HepG2 (cell line): ENCODE data around the gene TRPV5. TPM values are rescaled to one million over a fixed set of nuclear protein-coding genes. Genes with fewer than 3 reads are reported as not detected.

ENCODE experiments used
- ATAC-seq: fragments of 200-7000 bp; cut with Tn5 transposase; 3 replicates; pipeline ENCODE4 v1.9.1; 2020; ENCODE audit warnings: mild to moderate bottlenecking, moderate library complexity
- BruUV-seq: library from RNA; stranded (reverse); fragments of 400-500 nt; replicated peaks from 2 replicates; lab custom pipeline; 2021; lab: Mats Ljungman, UMichigan
- CTCF ChIA-PET: fragments of 300-600 bp; formaldehyde crosslinking; extraction: SDS; loops from one replicate; lab custom pipeline; 2021; ENCODE audit warnings: low total read pairs, inconsistent platforms, low intra/inter-chr PET ratio; lab: Yijun Ruan, JAX
- POLR2A ChIA-PET: fragments of 350-600 bp; sonication (Branson Sonifier 250); formaldehyde crosslinking; loops from one replicate; lab custom pipeline; 2020; ENCODE audit warnings: antibody characterized with exemption, inconsistent platforms; lab: Yijun Ruan, JAX
- DNase-seq: peaks from one replicate; pipeline ENCODE4 v3.0.0-alpha.2; 2015; ENCODE audit warnings: low spot score
- FAIRE-seq: peaks from 3 replicates; lab custom pipeline; 2011; peaks lifted over from hg19 to GRCh38; lab: Jason Lieb, UNC
- H2AFZ ChIP-seq: one replicate; pipeline ENCODE4 v1.6.1; 2011; ENCODE audit warnings: low read length, inconsistent platforms
- H3K27ac ChIP-seq: fragments of 300-600 bp; 3 replicates; pipeline ENCODE4 v1.8.0; 2011; ENCODE audit warnings: mixed run types, mild to moderate bottlenecking, mixed read lengths, low read length, inconsistent platforms; ENCODE audit not compliant: insufficient read depth; ENCODE audit errors: extremely low read length
- H3K27me3 ChIP-seq, 2 experiments: fragments of 200-600 bp in 1 of 2; 2 replicates in 1 of 2; 3 replicates in 1 of 2; pipeline versions ENCODE4 v1.6.0 to v1.8.0; 2011; ENCODE audit warnings: low read length in 2 of 2, mild to moderate bottlenecking in 2 of 2, moderate library complexity in 2 of 2, inconsistent platforms in 1 of 2; ENCODE audit not compliant: insufficient read depth in 2 of 2, control insufficient read depth in 1 of 2
- H3K36me3 ChIP-seq, 2 experiments: fragments of 200-600 bp in 1 of 2; replicated peaks in 1 of 2; 2 replicates in 1 of 2; 3 replicates in 1 of 2; pipeline versions ENCODE4 v1.5.1 to v1.8.0; 2011; ENCODE audit warnings: low read length in 2 of 2, inconsistent platforms in 1 of 2; ENCODE audit not compliant: insufficient read depth in 2 of 2, control insufficient read depth in 1 of 2
- H3K4me1 ChIP-seq: 2 replicates; pipeline ENCODE4 v1.5.1; 2012; ENCODE audit warnings: low read length, inconsistent platforms; ENCODE audit not compliant: insufficient read depth
- H3K4me2 ChIP-seq: 2 replicates; pipeline ENCODE4 v1.6.0; 2011; ENCODE audit warnings: low read depth, low read length, inconsistent platforms
- H3K4me3 ChIP-seq, 3 experiments: fragments of 200-600 bp in 1 of 3; sonication (generic), shearing (Covaris generic) in 1 of 3; replicated peaks in 1 of 3; 2 replicates each; pipeline ENCODE4 v1.5.1; 2011 to 2016; ENCODE audit warnings: low read length in 3 of 3, inconsistent platforms in 2 of 3, low read depth in 2 of 3, mild to moderate bottlenecking in 2 of 3, control low read depth in 1 of 3, mixed read lengths in 1 of 3; ENCODE audit not compliant: insufficient read depth in 1 of 3
- H3K79me2 ChIP-seq: one replicate; pipeline ENCODE4 v1.6.1; 2011; ENCODE audit warnings: low read length, inconsistent platforms; ENCODE audit not compliant: insufficient read depth
- H3K9ac ChIP-seq: 2 replicates; pipeline ENCODE4 v1.6.0; 2011; ENCODE audit warnings: mild to moderate bottlenecking, low read depth, low read length, inconsistent platforms; ENCODE audit not compliant: insufficient read depth
- H3K9me3 ChIP-seq: 2 replicates; pipeline ENCODE4 v1.5.1; 2012; ENCODE audit warnings: mild to moderate bottlenecking, low read length
- H4K20me1 ChIP-seq: 2 replicates; pipeline ENCODE4 v1.6.0; 2011; ENCODE audit warnings: inconsistent platforms, mild to moderate bottlenecking, low read length, moderate library complexity; ENCODE audit not compliant: insufficient read depth
- AGO2 ChIP-seq: fragments of 200-400 bp; formaldehyde crosslinking; optimal IDR thresholded peaks from 2 replicates; pipeline ENCODE3; 2017; ENCODE audit warnings: mild to moderate bottlenecking, low read depth, low read length, moderate library complexity
- ATM ChIP-seq: fragments of 450-650 bp; IDR thresholded peaks from 2 replicates; pipeline ENCODE4 v1.7.1; 2017; ENCODE audit warnings: mild to moderate bottlenecking, borderline replicate concordance
- EHMT2 ChIP-seq: fragments of 200-600 bp; sonication (generic); IDR thresholded peaks from 2 replicates; pipeline ENCODE4 v1.7.0; 2017; ENCODE audit warnings: antibody characterized with exemption, low read depth, low read length, borderline replicate concordance
- MAFF ChIP-seq: IDR thresholded peaks from 2 replicates; pipeline ENCODE4 v1.6.1; 2011; ENCODE audit warnings: low read depth, low read length, improper control_type of control experiment
- THYN1 ChIP-seq: sonication (generic); formaldehyde crosslinking; IDR thresholded peaks from 2 replicates; pipeline ENCODE4 v1.8.1; 2023; ENCODE audit warnings: low read depth, mild to moderate bottlenecking, moderate library complexity, missing genetic modification reagents, borderline replicate concordance
- ZSCAN20 ChIP-seq: sonication (generic); formaldehyde crosslinking; IDR thresholded peaks from 2 replicates; pipeline ENCODE4 v1.4.0; 2020; ENCODE audit warnings: missing genetic modification reagents, mild to moderate bottlenecking, borderline replicate concordance
- WGBS: methylation state at CpG from one replicate; pipeline ENCODE4 v1.1.6; 2017; ENCODE audit warnings: low lambda C conversion rate; 5-methylcytosine and 5-hydroxymethylcytosine counted together
- in situ Hi-C: cut with HindIII; loops from 2 replicates; pipeline ENCODE4 v1.10.0; 2017; ENCODE audit warnings: low pct_unique_long_range_greater_than_20kb; ENCODE audit not compliant: extremely low pct_ligation_motif_present
- intact Hi-C: fragments of 100-400 bp; cut with micrococcal nuclease; formaldehyde crosslinking; loops from one replicate; pipeline ENCODE4 v1.10.0; 2022; ENCODE audit not compliant: unreplicated experiment
- polyA plus RNA-seq, 8 experiments: library from polyadenylated mRNA; depleted of rRNA in 3 of 8; stranded (reverse) in 7 of 8; unstranded in 1 of 8; fragments of >200 nt; fragmentation: Illumina TruSeq in 4 of 8; extraction: Trizol in 4 of 8; gene quantifications; 2 replicates each; pipeline versions ENCODE4 v1.2.1 to v1.2.3, GENCODE V29; 2011 to 2016; ENCODE audit warnings: low read depth in 4 of 8, missing spikeins in 1 of 8, mixed read lengths in 1 of 8; ENCODE audit not compliant: insufficient read depth in 1 of 8
- total RNA-seq, 5 experiments: library from RNA; depleted of rRNA; stranded (reverse); fragments of >200 nt; fragmentation: Illumina TruSeq; extraction: Trizol; gene quantifications; 2 replicates each; pipeline ENCODE4 v1.2.3, GENCODE V29; 2016; ENCODE audit warnings: low read depth in 1 of 5
- TF ChIP-seq, protein P1 (sequence below), 2 experiments: IDR thresholded peaks; 2 replicates each; pipeline ENCODE4 v1.6.1; 2011 to 2012; ENCODE audit warnings: low read length in 2 of 2, borderline replicate concordance in 1 of 2, low read depth in 1 of 2, mild to moderate bottlenecking in 1 of 2, moderate library complexity in 1 of 2

The TRPV5 gene
- total and polyA plus RNA-seq, 2 of the 13 experiments (the other 11 are each of a cell fraction or from before 2014, with no cell fraction given): not detected

DNA sequence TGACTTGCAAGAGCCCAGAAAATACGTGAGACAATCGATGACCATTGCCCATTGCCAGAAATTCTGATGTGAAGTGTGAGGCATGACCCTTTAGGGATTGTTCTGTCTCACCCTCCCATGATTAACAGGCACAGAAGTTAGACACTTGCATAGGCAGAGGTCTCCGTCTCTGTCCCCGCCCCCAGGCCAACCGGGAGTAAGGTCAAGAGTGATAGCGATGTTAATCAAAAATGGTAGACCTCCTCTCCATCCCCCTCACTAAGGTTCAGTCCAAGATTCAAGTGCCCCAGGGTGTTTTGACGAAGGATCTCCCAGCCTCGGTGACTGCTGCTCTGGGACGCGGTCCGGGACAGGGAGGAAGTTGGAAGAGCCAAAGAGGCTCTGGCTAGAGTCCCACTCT, 25.3 kb downstream of the TRPV5 start (continued):
- TF ChIP-seq EHMT2 (no peak), AGO2 (no peak), ZSCAN20 (CRISPR knock-in tag) (no peak)
- TF ChIP-seq, all 625 proteins: peak for 0

GRCh38 chr7:142906643-142907042, 26.9 kb downstream of the TRPV5 start:
- CTCF ChIA-PET: no interaction called here
- no peak for ATAC-seq
- in situ Hi-C loops: no loop called here
- no peaks in the 10 kb centered on the region for H3K79me2 ChIP-seq
- intact Hi-C loops: no loop called here
- H3K4me3 ChIP-seq: no peak overlapping the region
- H3K27me3 ChIP-seq: 0 out of 5 replicates have a peak, but pooled peaks cover 0 to 1% of the 10 kb centered on the region in 2 experiments
- H3K4me1 ChIP-seq: no peaks in the 10 kb centered on the region
- TF ChIP-seq, protein P1, sequence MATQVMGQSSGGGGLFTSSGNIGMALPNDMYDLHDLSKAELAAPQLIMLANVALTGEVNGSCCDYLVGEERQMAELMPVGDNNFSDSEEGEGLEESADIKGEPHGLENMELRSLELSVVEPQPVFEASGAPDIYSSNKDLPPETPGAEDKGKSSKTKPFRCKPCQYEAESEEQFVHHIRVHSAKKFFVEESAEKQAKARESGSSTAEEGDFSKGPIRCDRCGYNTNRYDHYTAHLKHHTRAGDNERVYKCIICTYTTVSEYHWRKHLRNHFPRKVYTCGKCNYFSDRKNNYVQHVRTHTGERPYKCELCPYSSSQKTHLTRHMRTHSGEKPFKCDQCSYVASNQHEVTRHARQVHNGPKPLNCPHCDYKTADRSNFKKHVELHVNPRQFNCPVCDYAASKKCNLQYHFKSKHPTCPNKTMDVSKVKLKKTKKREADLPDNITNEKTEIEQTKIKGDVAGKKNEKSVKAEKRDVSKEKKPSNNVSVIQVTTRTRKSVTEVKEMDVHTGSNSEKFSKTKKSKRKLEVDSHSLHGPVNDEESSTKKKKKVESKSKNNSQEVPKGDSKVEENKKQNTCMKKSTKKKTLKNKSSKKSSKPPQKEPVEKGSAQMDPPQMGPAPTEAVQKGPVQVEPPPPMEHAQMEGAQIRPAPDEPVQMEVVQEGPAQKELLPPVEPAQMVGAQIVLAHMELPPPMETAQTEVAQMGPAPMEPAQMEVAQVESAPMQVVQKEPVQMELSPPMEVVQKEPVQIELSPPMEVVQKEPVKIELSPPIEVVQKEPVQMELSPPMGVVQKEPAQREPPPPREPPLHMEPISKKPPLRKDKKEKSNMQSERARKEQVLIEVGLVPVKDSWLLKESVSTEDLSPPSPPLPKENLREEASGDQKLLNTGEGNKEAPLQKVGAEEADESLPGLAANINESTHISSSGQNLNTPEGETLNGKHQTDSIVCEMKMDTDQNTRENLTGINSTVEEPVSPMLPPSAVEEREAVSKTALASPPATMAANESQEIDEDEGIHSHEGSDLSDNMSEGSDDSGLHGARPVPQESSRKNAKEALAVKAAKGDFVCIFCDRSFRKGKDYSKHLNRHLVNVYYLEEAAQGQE (IDR thresholded peaks at IDR 0.05; ENCODE audit: borderline replicate concordance in 1 of 2, low read depth in 1 of 2, low read length in 2 of 2): no peak
- TF ChIP-seq MAFF (0 out of 2 replicates have a peak, but pooled peaks have one; percentile 7), THYN1 (CRISPR knock-in tag) (no peak), ATM (no peak)
- TF ChIP-seq, all 625 proteins: peak for 1
- H3K9me3 ChIP-seq: peaks cover 7% of the 10 kb centered on the region
- no peaks in the 10 kb centered on the region for H3K36me3 ChIP-seq
- no TSS peak for BruUV-seq
- FAIRE-seq (no peak), DNase-seq (no peak)
- no peak overlapping the region for H3K27ac ChIP-seq
- no peak overlapping the region for H3K4me2 ChIP-seq
- POLR2A ChIA-PET: no interaction called here
- H4K20me1 ChIP-seq: no peaks in the 10 kb centered on the region
- WGBS: 3% methylated on average over 2 of the region's 2 CpGs
- no peak overlapping the region for H3K9ac ChIP-seq
- H2AFZ ChIP-seq: no peak overlapping the region
